ENCODE data around the gene IPCEF1. TPM values are rescaled to one million over a fixed set of nuclear protein-coding genes. Genes with fewer than 3 reads are reported as not detected.

The IPCEF1 gene
- total and polyA plus RNA-seq, 2 experiments from 2014 or later = 0.15 TPM; not detected in 1

- Histone ChIP-seq H3K9me3 (ENCODE audit: low read depth) (no peaks in the 10 kb centered on the region), H3K36me3 (no peaks in the 10 kb centered on the region), H3K4me1 (ENCODE audit: low read depth) (no peaks in the 10 kb centered on the region), H3K27ac (no peak overlapping the region), H3K27me3 (no peaks in the 10 kb centered on the region), H3K4me3 (no peak overlapping the region)
- TF ChIP-seq CTCF (IDR thresholded peaks at IDR 0.05; ENCODE audit: low read depth, low read length) = no peak
- DNase-seq (ENCODE audit: low read depth in 1 of 2, low spot score in 1 of 2) = no peak
Measured at GRCh38 chr6:154390034-154390433, 33.4 kb upstream of the IPCEF1 start.

GRCh38 chr6:154388803-154389202, 32.2 kb upstream of the IPCEF1 start:
- Histone ChIP-seq H3K27me3 (no peaks in the 10 kb centered on the region), H3K9me3 (ENCODE audit: low read depth) (no peaks in the 10 kb centered on the region), H3K4me1 (ENCODE audit: low read depth) (no peaks in the 10 kb centered on the region), H3K36me3 (no peaks in the 10 kb centered on the region), H3K27ac (no peak overlapping the region), H3K4me3 (no peak overlapping the region)
- no peak for DNase-seq (ENCODE audit: low read depth in 1 of 2, low spot score in 1 of 2)
- TF ChIP-seq CTCF (IDR thresholded peaks at IDR 0.05; ENCODE audit: low read depth, low read length) = no peak

GRCh38 chr6:154386848-154387717, 30.5 kb upstream of the IPCEF1 start:
- H3K27ac ChIP-seq = no peak overlapping the region
- no peaks in the 10 kb centered on the region for H3K27me3 ChIP-seq
- no peaks in the 10 kb centered on the region for H3K36me3 ChIP-seq
- no peak overlapping the region for H3K4me3 ChIP-seq
- H3K9me3 ChIP-seq (ENCODE audit: low read depth) = no peaks in the 10 kb centered on the region
- TF ChIP-seq CTCF (IDR thresholded peaks at IDR 0.05; ENCODE audit: low read depth, low read length) = no peak
- DNase-seq (ENCODE audit: low read depth in 1 of 2, low spot score in 1 of 2) = peak in 1 of 2 donors; percentile 88
- H3K4me1 ChIP-seq (ENCODE audit: low read depth) = no peaks in the 10 kb centered on the region

- no peaks in the 10 kb centered on the region for H3K4me1 ChIP-seq (ENCODE audit: low read depth)
- no peak overlapping the region for H3K27ac ChIP-seq
Measured at GRCh38 chr6:154384191-154384590, 27.6 kb upstream of the IPCEF1 start.

GRCh38 chr6:154383273-154383672, 26.7 kb upstream of the IPCEF1 start:
- no peaks in the 10 kb centered on the region for H3K4me1 ChIP-seq (ENCODE audit: low read depth)
- no peaks in the 10 kb centered on the region for H3K9me3 ChIP-seq (ENCODE audit: low read depth)
- no peak for DNase-seq (ENCODE audit: low read depth in 1 of 2, low spot score in 1 of 2)
- no peak overlapping the region for H3K27ac ChIP-seq
- no peaks in the 10 kb centered on the region for H3K27me3 ChIP-seq
- no peak for TF ChIP-seq CTCF (IDR thresholded peaks at IDR 0.05; ENCODE audit: low read depth, low read length)
- no peak overlapping the region for H3K4me3 ChIP-seq
- H3K36me3 ChIP-seq = no peaks in the 10 kb centered on the region

More at GRCh38 chr6:154384191-154384590, 27.6 kb upstream of the IPCEF1 start:
- no peak overlapping the region for H3K4me3 ChIP-seq
- no peaks in the 10 kb centered on the region for H3K27me3 ChIP-seq
- DNase-seq (ENCODE audit: low read depth in 1 of 2, low spot score in 1 of 2) = no peak
- no peaks in the 10 kb centered on the region for H3K9me3 ChIP-seq (ENCODE audit: low read depth)
- no peak for TF ChIP-seq CTCF (IDR thresholded peaks at IDR 0.05; ENCODE audit: low read depth, low read length)
- no peaks in the 10 kb centered on the region for H3K36me3 ChIP-seq
